GM13976 (cell line): ENCODE results near the gene EEFSEC.
"Not testable (repeated sequence)": the region's sequence is repeated elsewhere in the genome, so short reads cannot be mapped to it uniquely, and the experiment has no call there.

ENCODE experiments used
- DNase-seq: peaks from one replicate; pipeline ENCODE4 v3.0.0; 2012; ENCODE audit warnings: low spot score
- in situ Hi-C: fragments of 300-500 bp; cut with MboI; formaldehyde crosslinking; loops from one replicate; pipeline ENCODE4 v1.12.0; 2022; ENCODE audit warnings: low sequenced_read_pairs, mixed read lengths, inconsistent platforms; ENCODE audit not compliant: unreplicated experiment
- TF ChIP-seq, protein P1 (sequence below): IDR thresholded peaks from 2 replicates; pipeline ENCODE4 v1.5.1; 2012; ENCODE audit warnings: borderline replicate concordance, mild to moderate bottlenecking; ENCODE audit not compliant: insufficient read depth; ENCODE audit errors: extremely low read depth, missing control alignments, control extremely low read depth

The EEFSEC gene

GRCh38 chr3:128152419-128153155, 694 bp upstream of the EEFSEC start:
- DNase-seq, result no peak
- TF ChIP-seq, protein P1, sequence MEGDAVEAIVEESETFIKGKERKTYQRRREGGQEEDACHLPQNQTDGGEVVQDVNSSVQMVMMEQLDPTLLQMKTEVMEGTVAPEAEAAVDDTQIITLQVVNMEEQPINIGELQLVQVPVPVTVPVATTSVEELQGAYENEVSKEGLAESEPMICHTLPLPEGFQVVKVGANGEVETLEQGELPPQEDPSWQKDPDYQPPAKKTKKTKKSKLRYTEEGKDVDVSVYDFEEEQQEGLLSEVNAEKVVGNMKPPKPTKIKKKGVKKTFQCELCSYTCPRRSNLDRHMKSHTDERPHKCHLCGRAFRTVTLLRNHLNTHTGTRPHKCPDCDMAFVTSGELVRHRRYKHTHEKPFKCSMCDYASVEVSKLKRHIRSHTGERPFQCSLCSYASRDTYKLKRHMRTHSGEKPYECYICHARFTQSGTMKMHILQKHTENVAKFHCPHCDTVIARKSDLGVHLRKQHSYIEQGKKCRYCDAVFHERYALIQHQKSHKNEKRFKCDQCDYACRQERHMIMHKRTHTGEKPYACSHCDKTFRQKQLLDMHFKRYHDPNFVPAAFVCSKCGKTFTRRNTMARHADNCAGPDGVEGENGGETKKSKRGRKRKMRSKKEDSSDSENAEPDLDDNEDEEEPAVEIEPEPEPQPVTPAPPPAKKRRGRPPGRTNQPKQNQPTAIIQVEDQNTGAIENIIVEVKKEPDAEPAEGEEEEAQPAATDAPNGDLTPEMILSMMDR, result no peak

GRCh38 chr3:128154354-128154753, 1.1 kb downstream of the EEFSEC start:
- DNase-seq, in situ Hi-C loops: not testable (repeated sequence)

More at GRCh38 chr3:128152419-128153155, 694 bp upstream of the EEFSEC start:
- in situ Hi-C loops, result no loop called here

- TF ChIP-seq, protein P1, result no peak
- no peak for DNase-seq
- in situ Hi-C loops, result no loop called here
These were observed 2.5 kb downstream of the EEFSEC start for GRCh38 chr3:128155616-128156360.

DNA sequence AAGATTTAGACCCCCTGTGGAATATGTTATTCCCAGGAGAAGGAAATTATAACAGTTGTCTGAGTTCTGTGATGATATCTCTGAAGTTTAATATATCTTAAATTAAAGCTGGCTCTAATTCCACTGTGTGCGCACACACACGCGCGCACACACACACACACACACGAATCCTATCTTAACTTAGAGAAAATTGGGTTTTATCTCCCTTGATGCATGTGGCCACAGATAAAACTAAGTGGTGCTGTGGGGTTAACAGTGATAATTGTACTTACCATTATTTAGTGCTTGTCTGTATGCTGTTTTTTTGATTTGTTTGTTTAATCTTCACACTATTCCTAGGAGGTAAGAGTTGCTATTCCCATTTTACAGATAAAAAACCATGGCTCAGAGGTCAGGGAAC, 7.4 kb downstream of the EEFSEC start:
- in situ Hi-C loops, result no loop called here
- TF ChIP-seq, protein P1, result no peak
- DNase-seq, result no peak

GRCh38 chr3:128163432-128163831, 10.2 kb downstream of the EEFSEC start:
- in situ Hi-C loops, result no loop called here
- TF ChIP-seq, protein P1, result no peak
- DNase-seq, result no peak

DNA sequence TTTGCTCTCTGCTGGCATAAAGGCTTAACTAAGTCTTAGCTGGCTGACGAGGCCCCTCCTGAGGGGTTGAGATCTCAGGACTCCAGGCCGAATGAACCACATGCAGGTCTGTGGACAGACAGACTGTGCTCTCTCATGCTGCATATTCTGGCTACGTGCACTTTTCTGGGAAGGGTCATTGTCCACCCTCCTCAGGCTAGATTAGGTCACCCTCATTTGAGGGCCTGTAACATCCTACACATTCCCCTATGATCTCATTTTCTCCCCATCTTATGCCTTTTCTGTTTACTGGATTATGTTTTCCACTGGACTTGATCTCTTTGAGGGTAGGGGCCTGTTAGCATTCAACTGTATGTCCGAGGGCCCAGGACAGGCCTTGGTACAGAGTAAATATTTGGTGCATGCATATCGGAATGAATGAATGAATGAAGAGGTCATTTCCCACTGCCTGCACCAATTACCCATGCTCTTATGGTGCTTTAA, 13.7 kb downstream of the EEFSEC start:
- TF ChIP-seq, protein P1, result no peak
- in situ Hi-C loops, result no loop called here
- DNase-seq, result no peak

DNA sequence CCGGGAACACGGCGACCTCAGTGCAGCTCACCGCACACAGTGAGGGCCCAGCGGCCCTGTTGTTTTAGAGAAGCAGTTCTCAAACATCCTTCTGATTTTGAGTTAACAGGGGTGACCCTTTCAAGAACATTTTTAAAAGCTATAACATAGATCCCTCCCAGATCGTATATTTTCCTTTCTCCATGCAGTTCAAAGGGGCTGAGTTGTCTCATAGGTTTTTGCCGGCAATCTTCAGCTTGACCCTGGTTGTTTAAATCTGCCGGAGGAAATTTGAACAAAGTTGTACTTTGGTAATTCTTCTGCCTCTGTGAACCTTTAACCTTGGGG, 14.3 kb downstream of the EEFSEC start:
- DNase-seq, result no peak
- TF ChIP-seq, protein P1, result no peak
- in situ Hi-C loops, result no loop called here
